NCI-H345 treated with DMSO at 0.1 percent for 48 hours (cell line): ENCODE measurements around the gene VAV3.

Experiments used
- DNase-seq: peaks from one replicate; lab custom pipeline; 2025; ENCODE audit not compliant: unreplicated experiment; lab: John Stamatoyannopoulos, UW

Gene VAV3

GRCh38 chr1:107939256-107939655, 25.7 kb downstream of the VAV3 start:
- DNase-seq = no peak

GRCh38 chr1:107936498-107937481, 28.2 kb downstream of the VAV3 start:
- no peak for DNase-seq

- no peak for DNase-seq
These were observed 29.4 kb downstream of the VAV3 start for GRCh38 chr1:107935396-107936064.

- no peak for DNase-seq
These were observed 30.4 kb downstream of the VAV3 start for GRCh38 chr1:107934578-107934977.

- no peak for DNase-seq
These were observed 31.2 kb downstream of the VAV3 start for GRCh38 chr1:107933736-107934135.

GRCh38 chr1:107930292-107930691, 34.7 kb downstream of the VAV3 start:
- DNase-seq = no peak

GRCh38 chr1:107927820-107928219, 37.2 kb downstream of the VAV3 start:
- DNase-seq = no peak

- no peak for DNase-seq
These were observed 38.4 kb downstream of the VAV3 start for GRCh38 chr1:107926436-107927080.

GRCh38 chr1:107925565-107925964, 39.4 kb downstream of the VAV3 start:
- no peak for DNase-seq

GRCh38 chr1:107920999-107921398, 44.0 kb downstream of the VAV3 start:
- DNase-seq = no peak

- DNase-seq = no peak
These were observed 44.4 kb downstream of the VAV3 start for GRCh38 chr1:107920561-107920960.

GRCh38 chr1:107919953-107920352, 45.0 kb downstream of the VAV3 start:
- DNase-seq = no peak

GRCh38 chr1:107914119-107914765, 50.7 kb downstream of the VAV3 start:
- no peak for DNase-seq

- DNase-seq = no peak
These were observed 52.3 kb downstream of the VAV3 start for GRCh38 chr1:107912656-107913055.

GRCh38 chr1:107900090-107900945, 64.7 kb downstream of the VAV3 start:
- DNase-seq = no peak

- DNase-seq = no peak
These were observed 65.3 kb downstream of the VAV3 start for GRCh38 chr1:107899655-107900054.

GRCh38 chr1:107897438-107898345, 67.3 kb downstream of the VAV3 start:
- no peak for DNase-seq

- no peak for DNase-seq
These were observed 68.0 kb downstream of the VAV3 start for GRCh38 chr1:107896936-107897335.

- DNase-seq = no peak
These were observed 68.6 kb downstream of the VAV3 start for GRCh38 chr1:107896401-107896800.
